Body of pancreas (tissue), 4 donors: ENCODE measurements around the gene CRIP1.

ENCODE experiments used
- CTCF ChIP-seq, 7 experiments: fragments of 450-650 bp in 4 of 7; fragments of 200-600 bp in 3 of 7; sonication (generic) in 3 of 7; IDR thresholded peaks; one replicate each; pipeline ENCODE4 v1.5.1; 2016 to 2019; ENCODE audit warnings: antibody characterized with exemption in 7 of 7
- POLR2A ChIP-seq, 3 donors: fragments of 450-650 bp; IDR thresholded peaks; one replicate each; pipeline ENCODE4 v1.6.1; 2016; ENCODE audit warnings: antibody characterized with exemption in 3 of 3, mild to moderate bottlenecking in 2 of 3

GRCh38 chr14:105453847-105454246 lies 32.8 kb upstream of the CRIP1 start:
- TF ChIP-seq POLR2A (IDR thresholded peaks at IDR 0.05): no peak
- no peak for TF ChIP-seq CTCF (IDR thresholded peaks at IDR 0.05)
